GM03348 (cell line): ENCODE data around the gene KLF16.

Source experiments
- DNase-seq: peaks from one replicate; pipeline ENCODE4 v3.0.0; 2012; ENCODE audit warnings: low spot score

Gene KLF16

DNA sequence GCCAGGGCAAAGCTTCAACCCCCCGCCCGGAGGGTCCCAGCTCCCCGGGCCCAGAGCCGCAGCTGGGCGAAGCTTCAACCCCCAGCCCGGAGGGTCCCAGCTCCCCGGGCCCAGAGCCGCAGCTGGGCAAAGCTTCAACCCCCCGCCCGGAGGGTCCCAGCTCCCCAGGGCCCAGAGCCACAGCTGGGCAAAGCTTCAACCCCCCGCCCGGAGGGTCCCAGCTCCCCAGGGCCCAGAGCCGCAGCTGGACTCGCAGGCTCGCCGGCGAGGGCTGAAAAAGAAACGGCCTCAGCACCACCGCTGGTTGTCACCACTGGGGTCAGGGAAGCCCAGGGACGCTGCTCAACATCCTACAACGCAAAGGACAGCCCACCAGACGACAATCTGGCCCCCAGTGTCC is 20.3 kb downstream of the KLF16 start:
- DNase-seq = no peak

DNA sequence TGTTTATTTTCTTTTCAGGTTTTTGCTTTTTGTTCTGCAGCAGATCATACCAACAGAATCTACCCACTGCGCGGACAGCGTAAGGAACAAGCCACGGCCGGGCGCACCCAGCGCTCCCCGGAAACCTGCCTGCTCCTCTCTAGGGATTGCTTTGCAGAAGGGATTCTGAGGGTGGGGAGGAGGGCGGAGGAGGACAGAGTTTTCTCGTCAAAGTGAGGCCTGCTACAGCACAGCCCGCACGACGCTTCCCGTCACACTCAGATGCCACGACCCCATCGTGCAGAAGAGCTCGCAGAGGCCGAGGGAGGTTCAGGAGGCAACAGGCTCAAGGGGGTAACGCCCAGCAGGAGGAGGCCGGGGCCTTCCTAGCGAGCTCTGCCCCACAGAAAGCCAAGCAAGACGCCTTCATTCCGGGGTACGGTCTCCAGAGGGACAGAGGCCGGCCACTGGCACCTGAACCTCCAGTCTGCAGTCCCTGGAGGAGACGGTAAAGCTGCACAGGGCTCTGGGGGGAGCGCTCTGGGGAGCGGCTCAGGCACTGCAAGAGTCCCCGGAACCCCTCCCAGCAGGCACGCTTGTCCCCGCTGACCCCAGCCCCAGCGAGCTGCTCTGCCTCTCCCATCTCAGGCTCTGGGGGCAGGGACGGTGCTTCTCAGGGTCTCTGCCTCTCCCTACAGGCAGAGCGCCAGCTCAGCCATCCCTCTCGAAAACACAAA is 22.0 kb downstream of the KLF16 start:
- no peak for DNase-seq

GRCh38 chr19:1840541-1841115 is 22.8 kb downstream of the KLF16 start:
- no peak for DNase-seq

- no peak for DNase-seq
Observed at GRCh38 chr19:1839658-1840540, 23.5 kb downstream of the KLF16 start.

- peak; percentile 86 for DNase-seq
Observed at GRCh38 chr19:1837625-1838105, 25.7 kb downstream of the KLF16 start.

- DNase-seq = no peak
Observed at GRCh38 chr19:1837222-1837565, 26.2 kb downstream of the KLF16 start.

DNA sequence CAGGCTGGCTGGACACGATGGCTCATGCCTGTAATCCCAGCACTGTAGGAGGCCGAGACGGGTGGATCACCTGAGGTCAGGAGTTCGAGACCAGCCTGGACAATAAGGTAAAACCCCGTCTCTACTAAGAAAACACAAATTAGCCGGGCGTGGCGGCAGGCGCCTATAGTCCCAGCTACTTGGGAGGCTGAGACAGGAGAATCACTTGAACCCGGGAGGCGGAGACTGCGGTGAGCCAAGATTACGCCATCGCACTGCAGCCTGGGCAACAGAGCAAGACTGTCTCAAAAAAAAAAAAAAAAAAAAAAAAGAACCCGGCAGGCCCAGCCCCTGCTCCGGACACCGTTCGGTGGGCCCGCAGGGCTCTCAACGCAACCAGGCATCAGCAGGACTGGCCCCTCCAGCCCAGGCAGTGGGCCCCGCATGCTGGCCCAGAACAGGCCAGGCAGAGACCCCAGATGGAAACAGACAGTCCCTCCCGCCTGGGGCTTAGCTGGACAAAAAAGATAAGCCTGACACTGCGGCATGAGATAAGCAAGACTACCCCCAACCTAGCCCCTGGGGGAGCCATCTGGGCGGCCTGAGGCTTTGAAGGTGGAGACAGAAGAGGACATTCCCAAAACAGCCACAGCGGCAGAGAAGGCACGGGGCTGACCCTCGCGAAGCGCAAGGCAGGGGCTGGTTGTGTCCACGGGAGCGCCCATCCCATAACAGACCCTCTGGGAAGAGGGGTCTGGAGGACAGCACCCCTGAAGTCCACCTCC is 26.7 kb downstream of the KLF16 start:
- DNase-seq = no peak

- no peak for DNase-seq
Observed at GRCh38 chr19:1833540-1833939, 29.8 kb downstream of the KLF16 start.

- DNase-seq = no peak
Observed at GRCh38 chr19:1832046-1832663, 31.2 kb downstream of the KLF16 start.

GRCh38 chr19:1830978-1831377 is 32.4 kb downstream of the KLF16 start:
- DNase-seq = no peak

GRCh38 chr19:1830568-1830967 is 32.8 kb downstream of the KLF16 start:
- DNase-seq = no peak

DNA sequence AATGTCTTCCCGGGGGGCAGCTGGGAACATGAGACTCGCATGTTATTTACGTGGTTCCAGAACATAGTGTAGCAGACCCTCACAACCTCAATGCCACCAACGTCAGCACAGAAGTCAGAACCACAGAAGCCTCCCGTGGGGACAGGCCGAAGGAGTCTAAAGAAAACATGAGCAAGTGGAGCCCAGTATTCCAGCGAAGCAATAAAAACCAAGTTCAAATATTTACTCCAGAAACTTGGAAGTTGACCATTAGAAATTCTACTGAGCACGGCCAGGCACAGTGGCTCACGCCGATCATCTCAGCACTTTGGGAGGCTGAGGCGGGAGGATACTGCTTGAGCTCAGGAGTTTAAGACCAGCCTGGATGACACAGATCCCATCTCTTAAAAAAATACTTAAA is 33.4 kb downstream of the KLF16 start:
- no peak for DNase-seq

DNA sequence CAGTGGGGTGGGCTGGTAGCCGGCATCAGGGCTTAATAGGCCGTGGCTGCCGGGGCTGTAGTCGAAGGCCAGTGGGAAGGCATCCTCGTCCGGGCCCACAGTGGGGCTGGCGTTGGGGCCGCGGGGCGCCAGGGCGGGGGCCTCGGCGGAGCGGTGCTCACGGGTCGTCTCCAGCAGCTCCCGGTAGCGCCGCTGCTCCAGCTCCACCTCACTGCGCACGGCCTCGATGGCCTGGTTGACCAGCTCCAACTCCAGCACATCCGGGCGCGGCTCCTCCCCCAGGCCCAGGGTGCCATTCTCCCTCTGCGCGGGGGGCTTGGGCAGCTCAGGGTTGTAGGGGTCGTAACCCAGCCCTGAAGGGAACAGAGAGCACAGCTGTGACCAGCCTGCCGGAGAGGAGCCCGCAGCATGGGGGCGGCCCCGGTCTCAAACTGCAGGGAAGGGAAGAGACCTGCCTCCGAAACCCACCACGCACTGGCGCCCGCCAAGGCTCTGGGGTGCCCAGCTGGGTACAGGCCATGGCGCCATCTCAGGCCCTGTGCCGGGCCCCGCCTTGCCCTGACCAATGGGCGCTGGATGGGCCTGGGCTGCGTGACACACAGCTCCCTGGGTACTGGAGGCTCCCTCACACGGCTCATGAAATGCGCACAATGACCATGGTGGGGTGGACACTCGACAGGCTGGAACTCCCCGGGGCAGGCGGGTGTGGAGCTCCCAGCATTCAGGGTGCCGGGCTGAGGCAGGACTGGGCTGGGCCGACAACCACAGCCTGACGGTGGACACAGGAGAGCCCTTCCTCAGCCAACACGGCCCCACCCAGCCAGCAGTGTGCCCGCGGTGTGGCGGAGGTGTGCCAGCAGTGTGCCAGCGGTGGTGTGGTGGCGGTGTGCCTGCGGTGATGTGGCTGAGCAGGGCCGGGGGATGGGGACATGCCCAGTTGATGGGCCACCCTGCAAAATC is 34.8 kb downstream of the KLF16 start:
- no peak for DNase-seq

DNA sequence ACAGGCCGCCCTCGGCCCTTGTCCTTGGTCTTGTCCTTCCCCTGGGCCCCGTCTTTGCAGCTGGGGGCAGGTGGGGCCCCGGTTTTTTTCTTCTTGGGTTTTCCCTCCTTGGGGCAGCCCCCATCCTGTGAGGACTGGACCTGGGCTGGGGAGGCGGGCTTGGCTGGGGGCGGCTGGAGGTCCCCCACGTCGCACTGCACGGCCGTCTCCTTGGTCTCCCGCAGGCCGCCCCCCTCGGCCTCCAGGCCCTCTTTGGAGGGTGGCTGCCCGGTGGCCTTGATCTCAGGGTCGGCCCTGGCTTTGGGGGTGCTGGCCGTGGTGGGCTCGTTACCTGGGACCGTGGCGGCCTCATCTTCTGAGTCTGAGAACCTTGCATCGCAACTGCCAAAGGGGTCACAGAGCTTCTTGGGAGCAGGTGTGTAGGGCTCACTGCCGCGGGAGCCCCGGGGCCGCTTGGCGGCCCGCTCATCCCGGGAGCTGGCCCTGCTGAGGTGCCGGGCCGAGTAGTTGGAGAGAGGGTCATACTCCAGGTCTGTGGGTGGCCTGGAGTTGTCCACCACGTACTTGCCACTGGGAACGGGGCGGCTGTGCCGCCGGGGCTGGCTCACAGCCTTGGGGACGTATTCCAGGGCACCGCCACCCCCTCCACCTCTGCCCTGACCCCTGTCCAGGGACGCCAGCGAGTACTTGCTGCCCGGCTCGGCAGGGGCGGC is 35.7 kb downstream of the KLF16 start:
- DNase-seq = no peak

DNA sequence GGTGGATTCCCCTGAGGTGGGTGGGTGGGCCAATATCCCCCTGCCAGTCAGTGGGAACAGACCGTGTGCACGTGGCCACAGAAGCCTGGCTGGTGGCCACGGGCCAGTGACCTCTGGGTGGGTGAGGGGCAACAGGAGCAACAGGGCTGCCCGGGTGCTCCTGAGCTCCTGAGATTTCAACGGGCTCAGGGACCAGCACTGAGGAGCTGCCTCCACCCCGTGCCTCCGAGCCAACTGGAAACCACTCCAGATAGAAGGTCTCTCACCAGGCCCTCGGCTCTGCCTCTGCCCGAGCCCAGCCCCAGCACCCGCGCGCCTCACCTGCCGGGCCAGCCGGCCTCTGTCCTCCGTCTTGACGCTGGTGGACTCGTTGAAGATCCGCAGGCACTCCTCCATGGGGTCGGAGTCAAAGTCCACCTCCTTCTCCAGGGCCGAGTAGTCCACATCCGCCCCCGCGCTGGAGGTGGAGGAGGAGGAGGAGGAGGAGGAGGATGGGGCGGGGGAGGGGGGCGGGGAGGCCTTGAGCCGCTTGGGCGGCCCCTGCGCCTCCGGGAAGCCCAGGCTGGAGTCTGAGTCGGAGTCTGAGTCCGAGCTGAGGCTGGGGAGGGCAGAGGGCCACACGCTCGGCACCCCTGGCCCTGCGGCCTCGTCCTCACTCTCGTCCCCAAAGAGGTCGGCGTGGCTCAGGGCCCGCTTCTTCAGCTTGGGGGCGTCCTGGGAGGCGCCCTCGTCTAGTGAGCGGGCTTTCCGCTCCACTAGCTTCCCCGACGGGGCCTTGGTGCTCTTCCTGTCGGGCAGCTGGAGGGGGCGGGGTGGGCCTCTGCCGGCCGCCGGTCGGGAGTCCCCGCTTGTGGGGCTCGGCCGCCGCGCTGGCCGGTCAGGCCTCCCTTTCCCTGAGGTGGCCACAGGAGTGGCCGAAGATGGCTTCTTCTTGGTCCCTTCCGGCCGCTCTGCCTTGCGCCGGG is 36.5 kb downstream of the KLF16 start:
- DNase-seq = no peak

DNA sequence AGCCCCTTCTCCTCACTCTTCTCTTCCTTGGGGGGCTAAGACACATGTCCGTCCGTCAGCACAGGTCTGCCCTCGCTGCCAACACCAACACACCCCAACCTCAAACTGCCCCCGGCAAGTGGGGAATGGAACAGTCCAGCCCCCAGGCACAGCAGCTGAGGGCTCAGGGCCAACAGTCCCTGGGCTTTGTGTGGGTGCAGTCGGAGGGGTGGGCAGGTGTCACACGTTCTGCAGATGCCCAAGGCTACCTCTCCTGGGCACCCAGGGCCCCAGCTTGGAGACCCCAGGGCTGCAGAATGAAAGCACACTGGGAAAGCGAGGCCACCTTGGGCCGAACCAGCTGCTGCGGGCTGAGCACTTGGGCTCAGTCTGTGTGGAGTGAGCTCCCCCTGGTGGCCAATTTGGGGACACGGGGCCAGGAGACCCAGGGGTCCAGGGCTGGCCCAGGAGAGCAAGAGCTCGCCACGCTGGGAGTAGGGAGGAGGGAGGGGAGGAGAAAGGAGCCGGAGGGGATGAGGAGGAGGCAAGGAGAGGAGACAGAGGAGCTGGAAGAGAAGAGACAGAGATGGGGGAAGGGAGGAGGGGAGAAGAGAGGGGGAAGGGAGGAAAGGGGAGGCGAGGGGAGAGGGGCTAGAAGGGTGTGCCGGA is 37.3 kb downstream of the KLF16 start:
- DNase-seq = peak; percentile 94

- no peak for DNase-seq
Observed at GRCh38 chr19:1824252-1824622, 39.1 kb downstream of the KLF16 start.

DNA sequence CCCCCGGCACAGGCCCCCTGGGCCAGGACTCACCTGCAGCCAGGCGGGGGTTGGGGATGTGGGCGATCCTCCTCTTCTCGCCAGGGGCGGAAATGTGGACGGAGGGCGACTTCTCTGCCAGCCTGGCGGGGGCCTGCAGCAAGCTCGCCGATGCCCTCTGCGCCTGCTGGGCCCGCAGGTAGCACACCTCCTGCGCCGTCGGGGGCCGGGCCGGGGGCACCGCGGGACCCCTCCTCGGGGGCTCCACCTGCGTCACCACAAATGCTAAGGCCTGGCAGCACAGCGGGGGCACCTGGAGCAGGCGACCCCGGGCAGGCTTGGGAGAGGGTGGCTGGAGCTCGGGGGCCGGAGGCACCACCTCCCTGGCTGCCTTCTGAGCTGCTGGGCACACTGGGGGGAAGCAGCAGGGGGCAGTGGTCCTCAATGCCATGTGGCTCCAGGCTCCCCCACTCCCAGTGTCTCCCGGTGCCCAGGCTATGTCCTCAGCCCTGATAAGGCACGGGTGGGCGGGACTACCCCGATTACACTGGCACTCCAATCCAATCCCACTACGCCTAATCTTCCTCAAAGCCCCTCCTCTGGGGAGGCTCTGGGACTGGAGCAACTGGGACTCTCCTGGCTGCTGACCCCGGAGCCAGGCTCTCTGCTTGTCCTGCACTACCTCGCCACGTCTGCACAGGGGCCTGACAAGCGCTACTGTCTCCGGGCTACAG is 39.7 kb downstream of the KLF16 start:
- no peak for DNase-seq
